H9 (cell line): Measurements from ENCODE around the gene LONP2. TPM values are rescaled to one million over a fixed set of nuclear protein-coding genes. Genes with fewer than 3 reads are reported as not detected.

ENCODE experiments used
- DNase-seq: peaks from one replicate; pipeline ENCODE4 v3.0.0-alpha.2; 2017
- H2AFZ ChIP-seq: one replicate; pipeline ENCODE4 v1.6.1; 2013; ENCODE audit warnings: mild to moderate bottlenecking, low read length, control low read depth, moderate library complexity
- H2AK5ac ChIP-seq: 2 replicates; pipeline ENCODE4 v1.6.1; 2013; ENCODE audit warnings: low read length, control low read depth, mixed read lengths; ENCODE audit not compliant: insufficient read length
- H2BK120ac ChIP-seq: one replicate; pipeline ENCODE4 v1.6.1; 2013; ENCODE audit warnings: low read depth, mild to moderate bottlenecking, low read length, control low read depth, inconsistent platforms; ENCODE audit not compliant: poor library complexity, severe bottlenecking
- H2BK12ac ChIP-seq: 2 replicates; pipeline ENCODE4 v1.6.1; 2013; ENCODE audit warnings: low read length, control low read depth, mixed read lengths, low read depth; ENCODE audit not compliant: insufficient read length
- H2BK15ac ChIP-seq: 2 replicates; pipeline ENCODE4 v1.6.1; 2013; ENCODE audit warnings: low read depth, low read length, control low read depth
- H2BK20ac ChIP-seq: one replicate; pipeline ENCODE4 v1.6.1; 2013; ENCODE audit warnings: low read depth, mild to moderate bottlenecking, low read length, control low read depth, inconsistent platforms; ENCODE audit not compliant: poor library complexity, severe bottlenecking
- H2BK5ac ChIP-seq: 2 replicates; pipeline ENCODE4 v1.6.1; 2013; ENCODE audit warnings: low read length, control low read depth, mixed read lengths; ENCODE audit not compliant: insufficient read length
- H3K14ac ChIP-seq: 2 replicates; pipeline ENCODE4 v1.6.1; 2013; ENCODE audit warnings: low read length, control low read depth; ENCODE audit not compliant: insufficient read depth
- H3K18ac ChIP-seq: 2 replicates; pipeline ENCODE4 v1.6.1; 2013; ENCODE audit warnings: low read depth, mild to moderate bottlenecking, mixed read lengths, low read length, control low read depth; ENCODE audit not compliant: insufficient read length
- H3K23ac ChIP-seq: 2 replicates; pipeline ENCODE4 v1.6.1; 2013; ENCODE audit warnings: low read length, control low read depth, mixed read lengths, low read depth; ENCODE audit not compliant: insufficient read length
- H3K23me2 ChIP-seq: 2 replicates; pipeline ENCODE4 v1.6.1; 2013; ENCODE audit warnings: low read depth, mild to moderate bottlenecking, mixed read lengths, low read length, control low read depth; ENCODE audit not compliant: insufficient read length, poor library complexity, severe bottlenecking
- H3K27ac ChIP-seq: 2 replicates; pipeline ENCODE4 v1.5.1; 2013; ENCODE audit warnings: low read length, control low read depth, mixed read lengths, low read depth; ENCODE audit not compliant: insufficient read length
- H3K27me3 ChIP-seq: 2 replicates; pipeline ENCODE4 v1.6.1; 2013; ENCODE audit warnings: low read length, control low read depth, inconsistent platforms; ENCODE audit not compliant: insufficient read depth
- H3K4ac ChIP-seq: 2 replicates; pipeline ENCODE4 v1.6.1; 2013; ENCODE audit warnings: low read depth, mild to moderate bottlenecking, control low read depth, inconsistent platforms, low read length, moderate library complexity
- H3K4me1 ChIP-seq: 2 replicates; pipeline ENCODE4 v1.6.1; 2013; ENCODE audit warnings: low read length, control low read depth, inconsistent platforms; ENCODE audit not compliant: insufficient read depth
- H3K4me2 ChIP-seq: 2 replicates; pipeline ENCODE4 v1.6.1; 2013; ENCODE audit warnings: low read length, control low read depth, mixed read lengths; ENCODE audit not compliant: insufficient read length, insufficient read depth
- H3K56ac ChIP-seq: 2 replicates; pipeline ENCODE4 v1.6.1; 2013; ENCODE audit warnings: low read depth, mild to moderate bottlenecking, mixed read lengths, low read length, control low read depth; ENCODE audit not compliant: insufficient read length
- H3K79me1 ChIP-seq: 2 replicates; pipeline ENCODE4 v1.6.1; 2013; ENCODE audit warnings: low read depth, mild to moderate bottlenecking, moderate library complexity, low read length, control low read depth, inconsistent platforms; ENCODE audit not compliant: insufficient read depth, poor library complexity, severe bottlenecking
- H3K79me2 ChIP-seq: 2 replicates; pipeline ENCODE4 v1.6.1; 2013; ENCODE audit warnings: low read length, control low read depth, inconsistent platforms; ENCODE audit not compliant: insufficient read depth
- H3K9ac ChIP-seq: 2 replicates; pipeline ENCODE4 v1.6.1; 2013; ENCODE audit warnings: low read length, control low read depth, mixed read lengths; ENCODE audit not compliant: insufficient read length; ENCODE audit errors: extremely low read depth
- H3K9me3 ChIP-seq: one replicate; pipeline ENCODE4 v1.6.1; 2013; ENCODE audit warnings: low read depth, low read length, inconsistent platforms; ENCODE audit not compliant: control insufficient read depth
- H3T11ph ChIP-seq: one replicate; pipeline ENCODE4 v1.6.1; 2013; ENCODE audit warnings: mild to moderate bottlenecking, low read length, control low read depth, inconsistent platforms
- H4K20me1 ChIP-seq: one replicate; pipeline ENCODE4 v1.6.1; 2013; ENCODE audit not compliant: control insufficient read depth, insufficient read length, insufficient read depth
- H4K5ac ChIP-seq: 2 replicates; pipeline ENCODE4 v1.6.1; 2013; ENCODE audit warnings: low read depth, mild to moderate bottlenecking, mixed read lengths, low read length, control low read depth; ENCODE audit not compliant: insufficient read length
- H4K8ac ChIP-seq: replicated peaks from 2 replicates; pipeline ENCODE4 v1.6.1; 2013; ENCODE audit warnings: low read length, control low read depth, mixed read lengths, low read depth; ENCODE audit not compliant: insufficient read length
- H4K91ac ChIP-seq: 2 replicates; pipeline ENCODE4 v1.6.1; 2013; ENCODE audit warnings: low read depth, mild to moderate bottlenecking, moderate library complexity, mixed read lengths, low read length, control low read depth; ENCODE audit not compliant: insufficient read length
- H3K27ac Mint-ChIP-seq, 3 experiments: 2 replicates in 2 of 3; 3 replicates in 1 of 3; pipeline ENCODE4 v1.8.0; 2020 to 2021; ENCODE audit warnings: mixed read lengths in 3 of 3, mild to moderate bottlenecking in 1 of 3, moderate library complexity in 1 of 3
- H3K27me3 Mint-ChIP-seq: 2 replicates; pipeline ENCODE4 v1.8.0; 2021; ENCODE audit warnings: low read depth, mild to moderate bottlenecking, moderate library complexity, mixed read lengths
- H3K36me3 Mint-ChIP-seq, 3 experiments: 2 replicates in 2 of 3; 3 replicates in 1 of 3; pipeline ENCODE4 v1.8.0; 2020 to 2021; ENCODE audit warnings: low read depth in 3 of 3, mixed read lengths in 3 of 3; ENCODE audit not compliant: insufficient read depth in 1 of 3
- H3K4me1 Mint-ChIP-seq, 2 experiments: 2 replicates each; pipeline ENCODE4 v1.8.0; 2020; ENCODE audit warnings: mixed read lengths in 2 of 2
- H3K4me3 Mint-ChIP-seq, 2 experiments: 2 replicates in 1 of 2; 3 replicates in 1 of 2; pipeline ENCODE4 v1.8.0; 2020 to 2021; ENCODE audit warnings: mild to moderate bottlenecking in 2 of 2, mixed read lengths in 2 of 2, moderate library complexity in 1 of 2
- H3K9me3 Mint-ChIP-seq, 2 experiments: 2 replicates in 1 of 2; 3 replicates in 1 of 2; pipeline ENCODE4 v1.8.0; 2020; ENCODE audit warnings: mild to moderate bottlenecking in 2 of 2, mixed read lengths in 2 of 2, moderate library complexity in 1 of 2
- CTCF ChIP-seq: fragments of 200-600 bp; sonication (generic); conservative IDR thresholded peaks from 3 replicates; pipeline ENCODE4 v1.8.0; 2021; ENCODE audit warnings: antibody characterized with exemption, mild to moderate bottlenecking
- WGBS: extraction: QIAGEN DNeasy Blood & Tissue Kit; methylation state at CpG from one replicate; pipeline ENCODE4 v1.1.7; 2013; ENCODE audit warnings: missing lambda C conversion rate, low lambda C conversion rate, mixed read lengths; ENCODE audit not compliant: insufficient read length; ENCODE audit errors: extremely low coverage; 5-methylcytosine and 5-hydroxymethylcytosine counted together
- total RNA-seq: library from RNA; stranded (reverse); gene quantifications from 2 replicates; pipeline ENCODE4 v1.2.1, GENCODE V29; 2021

The LONP2 gene
- total RNA-seq, 1 experiment from 2014 or later = 27.8 TPM

GRCh38 chr16:48347191-48347865 lies 103.2 kb downstream of the LONP2 start:
- Histone ChIP-seq H3K23me2 (no peaks in the 10 kb centered on the region), H3K4me2 (no peak overlapping the region), H2BK5ac (no peak overlapping the region), H3K14ac (no peak overlapping the region), H4K5ac (no peak overlapping the region), H3K79me2 (no peaks in the 10 kb centered on the region), H2BK15ac (no peak overlapping the region), H3K23ac (no peak overlapping the region), H2BK12ac (no peak overlapping the region), H3K56ac (no peak overlapping the region), H4K8ac (no peak overlapping the region), H4K20me1 (no peaks in the 10 kb centered on the region), H4K91ac (no peak overlapping the region), H2AK5ac (no peak overlapping the region), H3K79me1 (no peaks in the 10 kb centered on the region), H3T11ph (no peak overlapping the region), H3K9me3 (no peaks in the 10 kb centered on the region), H3K4ac (no peak overlapping the region), H2BK120ac (no peak overlapping the region), H3K27me3 (no peaks in the 10 kb centered on the region), H3K27ac (no peak overlapping the region), H3K4me1 (no peaks in the 10 kb centered on the region), H3K18ac (no peak overlapping the region), H2AFZ (no peak overlapping the region), H3K9ac (no peak overlapping the region), H2BK20ac (no peak overlapping the region)
- no peaks in the 10 kb centered on the region for H3K4me1 Mint-ChIP-seq
- no peaks in the 10 kb centered on the region for H3K9me3 Mint-ChIP-seq
- no peak overlapping the region for H3K27ac Mint-ChIP-seq
- no CpG with 5 or more reads among the region's 20 CpGs for WGBS
- no peak for TF ChIP-seq CTCF
- peaks cover 13 to 39% (median 23%) of the 10 kb centered on the region in 3 experiments; a peak in 5 of 7 replicates for H3K36me3 Mint-ChIP-seq
- DNase-seq = no peak
- no peaks in the 10 kb centered on the region for H3K27me3 Mint-ChIP-seq
- no peak overlapping the region for H3K4me3 Mint-ChIP-seq
